Adipocyte (in vitro differentiated cells): ENCODE measurements around the gene FITM2.
"Not testable (repeated sequence)": the region's sequence is repeated elsewhere in the genome, so short reads cannot be mapped to it uniquely, and the experiment has no call there.

Experiments used
- DNase-seq: peaks from one replicate; pipeline ENCODE4 v3.0.0-alpha.2; 2015; ENCODE audit warnings: low read depth
- H3K27me3 ChIP-seq: replicated peaks from 2 replicates; pipeline ENCODE4 v1.7.0; 2013; ENCODE audit warnings: mild to moderate bottlenecking, low read length, moderate library complexity; ENCODE audit not compliant: control insufficient read depth, insufficient read depth
- H3K36me3 ChIP-seq: 2 replicates; pipeline ENCODE4 v1.7.0; 2013; ENCODE audit warnings: low read length, mild to moderate bottlenecking, moderate library complexity; ENCODE audit not compliant: control insufficient read depth, insufficient read depth, severe bottlenecking
- H3K4me1 ChIP-seq: 2 replicates; pipeline ENCODE4 v1.7.0; 2013; ENCODE audit warnings: mild to moderate bottlenecking, low read length, moderate library complexity; ENCODE audit not compliant: control insufficient read depth, insufficient read depth
- H3K4me3 ChIP-seq: 2 replicates; pipeline ENCODE4 v1.7.0; 2013; ENCODE audit warnings: mild to moderate bottlenecking, low read length, moderate library complexity
- H3K9ac ChIP-seq: 2 replicates; pipeline ENCODE4 v1.7.0; 2013; ENCODE audit warnings: mild to moderate bottlenecking, low read length, moderate library complexity
- H3K9me3 ChIP-seq: 2 replicates; pipeline ENCODE4 v1.7.0; 2013; ENCODE audit warnings: mild to moderate bottlenecking, low read length, moderate library complexity; ENCODE audit not compliant: control insufficient read depth

FITM2 gene

DNA sequence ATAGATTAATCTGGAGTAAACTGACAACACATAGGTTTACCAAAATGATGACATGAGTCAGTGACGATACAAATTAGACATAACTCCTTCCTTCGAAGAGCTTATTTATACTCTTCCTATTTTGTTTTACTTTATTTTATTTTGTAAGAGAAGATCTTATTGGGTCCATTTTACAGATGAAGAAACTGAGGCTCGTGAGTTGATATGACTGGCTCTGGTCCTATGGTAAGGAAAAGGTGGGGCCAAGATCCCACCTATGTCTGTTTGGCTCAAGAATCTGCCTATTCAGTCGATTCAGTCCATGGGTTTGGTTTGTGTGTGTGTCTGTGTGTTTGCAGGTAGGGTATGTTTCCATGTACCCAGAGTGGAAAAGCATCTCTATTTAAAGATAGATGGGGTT is 17.4 kb upstream of the FITM2 start:
- H3K4me3 ChIP-seq, result no peak overlapping the region

GRCh38 chr20:44327748-44328147 is 16.7 kb upstream of the FITM2 start:
- H3K4me1 ChIP-seq, DNase-seq, H3K36me3 ChIP-seq, H3K9ac ChIP-seq, H3K9me3 ChIP-seq, H3K4me3 ChIP-seq: not testable (repeated sequence)
- peaks cover 28% of the 10 kb centered on the region for H3K27me3 ChIP-seq

More for the DNA sequence above, 17.4 kb upstream of the FITM2 start:
- no peak overlapping the region for H3K9ac ChIP-seq
- no peaks in the 10 kb centered on the region for H3K4me1 ChIP-seq
- DNase-seq, result no peak
- no peaks in the 10 kb centered on the region for H3K36me3 ChIP-seq
- no peaks in the 10 kb centered on the region for H3K9me3 ChIP-seq
- H3K27me3 ChIP-seq, result peaks cover 31% of the 10 kb centered on the region

DNA sequence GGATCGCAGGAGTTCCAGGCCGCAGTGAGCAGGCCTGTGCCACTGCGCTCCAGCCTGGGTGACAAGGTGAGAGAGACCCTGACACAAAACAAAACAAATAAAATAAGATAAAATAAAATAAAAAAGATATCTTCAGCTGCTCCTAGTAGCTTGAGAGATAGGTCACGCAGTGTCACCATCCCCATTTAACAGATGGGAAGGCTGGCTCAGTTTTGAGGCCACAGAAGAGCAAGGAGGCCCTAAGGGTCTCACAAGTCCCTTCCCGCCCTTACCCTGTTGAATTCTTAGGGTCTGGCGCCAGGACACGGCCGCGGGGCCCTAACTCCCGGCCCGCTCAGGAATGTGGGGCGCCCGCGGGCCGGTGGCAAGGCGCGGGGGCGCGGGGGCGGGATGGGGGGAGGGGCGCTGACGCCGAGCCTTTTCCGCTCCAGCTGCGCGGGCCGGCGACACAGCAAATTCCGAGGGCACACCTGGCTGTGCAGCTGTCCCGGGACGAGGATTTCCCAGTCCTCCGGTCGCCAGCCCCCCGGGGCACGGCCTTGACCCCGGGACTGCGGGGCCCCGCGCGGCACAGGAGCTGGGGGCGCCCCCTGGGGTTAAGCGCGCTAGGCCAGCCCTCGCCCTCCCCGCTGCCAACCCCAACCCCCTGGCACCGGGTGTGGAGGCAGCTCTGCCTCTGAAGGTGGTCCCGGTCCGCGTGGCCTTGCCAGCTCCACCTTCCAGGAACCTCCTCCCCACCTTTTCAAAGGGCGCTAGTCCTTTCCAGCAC is 15.6 kb upstream of the FITM2 start:
- no peak for DNase-seq
- Histone ChIP-seq H3K4me3 (peak overlapping the region; percentile 37), H3K36me3 (no peaks in the 10 kb centered on the region), H3K9ac (no peak overlapping the region), H3K27me3 (peaks cover 20% of the 10 kb centered on the region), H3K9me3 (no peaks in the 10 kb centered on the region), H3K4me1 (no peaks in the 10 kb centered on the region)

DNA sequence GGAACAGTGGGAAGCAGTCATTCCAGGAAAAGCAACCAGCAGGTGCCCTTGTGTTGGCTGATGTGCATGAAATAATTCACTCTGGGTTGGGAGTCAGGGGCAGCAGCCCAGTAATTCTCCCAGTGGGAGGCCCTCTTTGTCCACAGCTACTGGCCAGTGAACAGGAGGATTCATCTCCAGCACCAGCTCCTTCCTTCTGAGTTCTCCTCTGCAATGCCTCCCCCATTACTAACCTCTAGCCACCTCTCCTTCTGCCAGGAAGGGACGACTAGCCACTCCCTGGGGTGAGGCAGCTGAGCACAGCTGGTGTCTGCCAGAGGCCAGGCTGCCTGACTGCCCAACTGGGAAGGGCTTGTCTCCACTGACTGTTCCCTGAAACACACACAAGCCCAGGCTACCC is 13.3 kb upstream of the FITM2 start:
- no peaks in the 10 kb centered on the region for H3K36me3 ChIP-seq
- no peak for DNase-seq
- H3K4me1 ChIP-seq, result no peaks in the 10 kb centered on the region
- no peak overlapping the region for H3K9ac ChIP-seq
- H3K27me3 ChIP-seq, result peaks cover 16% of the 10 kb centered on the region
- no peak overlapping the region for H3K4me3 ChIP-seq
- peaks cover 5% of the 10 kb centered on the region for H3K9me3 ChIP-seq

- no peak overlapping the region for H3K9ac ChIP-seq
- H3K27me3 ChIP-seq, result peaks cover 7% of the 10 kb centered on the region
- H3K36me3 ChIP-seq, result no peaks in the 10 kb centered on the region
- DNase-seq, result no peak
- peaks cover 9% of the 10 kb centered on the region for H3K9me3 ChIP-seq
- H3K4me1 ChIP-seq, result no peaks in the 10 kb centered on the region
- H3K4me3 ChIP-seq, result no peak overlapping the region
Observed at GRCh38 chr20:44319839-44320422, 8.9 kb upstream of the FITM2 start.

DNA sequence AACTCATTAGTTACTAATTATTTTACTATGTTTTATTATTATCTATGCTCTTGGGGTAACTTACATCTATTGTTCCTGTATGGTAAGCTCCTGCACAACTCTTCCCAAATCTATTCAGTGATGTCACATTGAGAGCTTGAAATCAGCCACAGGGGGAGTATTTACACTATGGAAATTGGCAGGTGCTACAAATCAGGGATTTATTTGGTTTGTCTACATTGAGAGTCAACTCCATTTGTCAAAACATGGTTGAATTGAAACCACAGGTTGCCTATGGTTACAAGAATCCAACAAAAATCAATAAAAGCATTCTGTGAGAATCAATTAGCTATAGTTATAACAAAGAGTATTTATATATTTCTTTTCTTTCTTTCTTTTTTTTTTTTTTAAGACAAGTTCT is 3.9 kb upstream of the FITM2 start:
- no peak overlapping the region for H3K4me3 ChIP-seq
- no peaks in the 10 kb centered on the region for H3K36me3 ChIP-seq
- no peak for DNase-seq
- peaks cover 5% of the 10 kb centered on the region for H3K4me1 ChIP-seq
- peaks cover 6% of the 10 kb centered on the region for H3K9me3 ChIP-seq
- peaks cover 7% of the 10 kb centered on the region for H3K27me3 ChIP-seq
- H3K9ac ChIP-seq, result no peak overlapping the region

- peak overlapping the region; percentile 93 for H3K9ac ChIP-seq
- H3K36me3 ChIP-seq, result peaks cover 8% of the 10 kb centered on the region
- no peaks in the 10 kb centered on the region for H3K9me3 ChIP-seq
- H3K4me1 ChIP-seq, result peaks cover 25% of the 10 kb centered on the region
- DNase-seq, result peak; percentile 76
- H3K27me3 ChIP-seq, result no peaks in the 10 kb centered on the region
- H3K4me3 ChIP-seq, result peak overlapping the region; percentile 89
Observed at GRCh38 chr20:44309763-44310663, 989 bp downstream of the FITM2 start.

DNA sequence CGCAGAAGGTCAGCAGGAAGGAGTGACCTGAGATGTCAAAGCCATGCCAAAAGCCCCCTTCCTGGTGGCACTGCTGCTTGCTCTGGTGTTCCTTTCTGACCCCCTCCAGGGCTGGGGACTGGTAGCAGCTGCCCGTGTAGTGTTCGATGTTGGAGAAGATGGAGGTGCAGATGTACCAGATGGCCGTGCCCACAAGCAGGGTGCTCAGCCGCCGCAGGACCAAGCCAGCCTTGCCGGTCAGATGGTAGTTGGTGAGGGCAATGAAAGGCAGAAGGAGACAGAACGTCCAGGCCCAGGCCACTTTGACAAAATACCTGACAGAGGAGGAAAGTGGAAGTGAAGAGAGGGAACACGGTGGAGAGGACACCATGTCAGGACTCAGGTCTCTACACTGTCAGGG is 4.1 kb downstream of the FITM2 start:
- H3K27me3 ChIP-seq, result no peaks in the 10 kb centered on the region
- no peak overlapping the region for H3K4me3 ChIP-seq
- no peak for DNase-seq
- peak overlapping the region; percentile 2 for H3K9ac ChIP-seq
- peaks cover 11% of the 10 kb centered on the region for H3K36me3 ChIP-seq
- H3K9me3 ChIP-seq, result no peaks in the 10 kb centered on the region
- peaks cover 33% of the 10 kb centered on the region for H3K4me1 ChIP-seq

- Histone ChIP-seq H3K9me3 (no peaks in the 10 kb centered on the region), H3K27me3 (no peaks in the 10 kb centered on the region), H3K4me1 (peaks cover 25% of the 10 kb centered on the region), H3K36me3 (peaks cover 11% of the 10 kb centered on the region), H3K4me3 (no peak overlapping the region), H3K9ac (no peak overlapping the region)
- no peak for DNase-seq
Observed at GRCh38 chr20:44304383-44304782, 6.6 kb downstream of the FITM2 start.

- Histone ChIP-seq H3K27me3 (no peaks in the 10 kb centered on the region), H3K9me3 (no peaks in the 10 kb centered on the region)
- no peak for DNase-seq
Observed at GRCh38 chr20:44302736-44303135, 8.3 kb downstream of the FITM2 start.

DNA sequence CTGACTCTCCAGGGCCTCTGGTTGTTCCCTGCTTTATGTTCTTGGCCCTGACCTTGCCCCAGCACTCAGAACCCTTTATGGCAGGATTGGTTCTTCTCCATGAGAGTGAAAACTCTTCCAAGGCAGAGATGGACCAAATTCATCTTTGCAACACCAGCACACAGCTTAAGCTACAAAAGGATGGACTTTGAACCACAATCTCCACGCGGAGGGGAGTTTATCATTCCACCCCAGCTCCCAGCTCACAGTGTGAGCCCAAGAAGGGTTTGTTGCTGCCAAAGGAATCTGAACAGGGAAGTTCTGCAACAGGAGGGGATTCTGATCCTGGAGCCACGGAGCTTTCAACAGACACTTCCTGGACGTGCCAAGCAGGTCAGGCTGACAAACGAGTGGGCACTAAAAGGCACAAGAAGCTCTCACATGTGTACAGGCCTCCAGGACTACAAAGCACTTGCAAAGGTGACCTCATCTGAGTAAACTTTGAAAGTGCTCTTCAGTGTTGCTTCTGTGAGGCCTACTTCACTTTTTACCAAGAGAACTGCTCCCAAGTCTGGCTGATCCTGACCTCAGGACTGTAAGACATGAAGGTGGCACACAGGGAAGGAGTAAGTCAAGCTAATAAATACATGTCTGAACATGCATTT is 8.9 kb downstream of the FITM2 start:
- H3K36me3 ChIP-seq, result peaks cover 11% of the 10 kb centered on the region
- no peak overlapping the region for H3K4me3 ChIP-seq
- H3K9ac ChIP-seq, result no peak overlapping the region
- no peak for DNase-seq
- H3K27me3 ChIP-seq, result no peaks in the 10 kb centered on the region
- H3K4me1 ChIP-seq, result peaks cover 22% of the 10 kb centered on the region
- no peaks in the 10 kb centered on the region for H3K9me3 ChIP-seq

More at GRCh38 chr20:44302736-44303135, 8.3 kb downstream of the FITM2 start:
- H3K4me1 ChIP-seq, result peaks cover 22% of the 10 kb centered on the region
- H3K36me3 ChIP-seq, result peaks cover 11% of the 10 kb centered on the region
- H3K9ac ChIP-seq, result no peak overlapping the region
- no peak overlapping the region for H3K4me3 ChIP-seq
